HG03108 (cell line): ENCODE measurements around the gene PHF23.
A peak's percentile ranks its signal among the peaks of the same experiment; 100 is the strongest.

Source experiments
- ATAC-seq: cut with Tn5 transposase; IDR thresholded peaks from one replicate; pipeline ENCODE4 v1.9.1; 2021; ENCODE audit warnings: moderate library complexity; ENCODE audit not compliant: unreplicated experiment

The PHF23 gene

GRCh38 chr17:7238420-7239090 lies 702 bp downstream of the PHF23 start:
- ATAC-seq: no peak

GRCh38 chr17:7237761-7238419 lies 1.4 kb downstream of the PHF23 start:
- ATAC-seq: no peak

- ATAC-seq: no peak
Observed at GRCh38 chr17:7237266-7237760, 1.9 kb downstream of the PHF23 start.

- ATAC-seq: no peak
Observed at GRCh38 chr17:7236808-7237207, 2.4 kb downstream of the PHF23 start.

DNA sequence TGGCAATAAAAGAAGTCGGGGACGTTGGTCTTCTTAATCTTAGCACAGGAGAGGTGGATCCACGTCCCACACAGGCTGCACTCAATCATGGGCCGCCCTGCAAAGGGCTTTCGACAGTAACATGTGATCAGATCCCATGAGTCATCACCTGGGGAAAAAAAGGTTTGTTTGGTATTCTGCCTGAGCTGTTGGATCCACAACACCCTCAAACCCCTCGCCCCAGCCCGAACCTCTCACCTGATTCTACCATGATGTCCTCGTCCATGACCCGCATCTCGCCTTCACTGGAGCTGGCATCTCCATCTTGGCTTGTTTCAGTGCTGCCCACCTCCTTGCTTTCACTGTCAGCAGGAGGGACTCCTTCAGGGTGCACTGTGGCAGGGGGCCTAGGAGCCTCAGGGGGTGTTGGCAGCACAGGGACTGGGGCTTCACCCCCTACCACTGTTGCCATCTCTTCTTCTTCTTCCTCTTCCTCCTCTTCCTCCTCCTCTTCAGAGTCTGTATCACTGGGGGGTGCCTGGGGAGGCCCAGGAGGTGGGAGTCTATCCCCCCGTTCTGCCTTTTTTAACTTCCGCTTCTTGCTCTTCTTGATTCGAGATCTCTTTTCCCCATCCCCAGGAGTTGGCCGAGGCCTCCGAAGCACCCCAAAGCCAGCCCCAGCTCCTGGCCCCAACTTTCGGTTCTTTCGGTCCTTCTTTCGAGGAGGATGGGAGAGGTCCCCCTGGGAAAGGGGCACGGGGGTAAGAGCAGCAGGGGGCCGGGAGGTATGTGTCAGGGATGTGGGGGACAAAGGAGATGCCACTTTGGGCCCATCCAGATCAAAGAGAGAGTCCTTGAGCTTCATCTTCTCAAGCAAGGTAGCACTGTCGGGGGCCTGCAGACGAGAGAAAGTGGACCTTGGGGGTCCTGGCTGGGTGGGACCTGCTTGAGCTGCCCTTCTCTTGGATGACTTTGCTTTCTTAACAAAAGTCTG lies 3.3 kb downstream of the PHF23 start:
- ATAC-seq: no peak

DNA sequence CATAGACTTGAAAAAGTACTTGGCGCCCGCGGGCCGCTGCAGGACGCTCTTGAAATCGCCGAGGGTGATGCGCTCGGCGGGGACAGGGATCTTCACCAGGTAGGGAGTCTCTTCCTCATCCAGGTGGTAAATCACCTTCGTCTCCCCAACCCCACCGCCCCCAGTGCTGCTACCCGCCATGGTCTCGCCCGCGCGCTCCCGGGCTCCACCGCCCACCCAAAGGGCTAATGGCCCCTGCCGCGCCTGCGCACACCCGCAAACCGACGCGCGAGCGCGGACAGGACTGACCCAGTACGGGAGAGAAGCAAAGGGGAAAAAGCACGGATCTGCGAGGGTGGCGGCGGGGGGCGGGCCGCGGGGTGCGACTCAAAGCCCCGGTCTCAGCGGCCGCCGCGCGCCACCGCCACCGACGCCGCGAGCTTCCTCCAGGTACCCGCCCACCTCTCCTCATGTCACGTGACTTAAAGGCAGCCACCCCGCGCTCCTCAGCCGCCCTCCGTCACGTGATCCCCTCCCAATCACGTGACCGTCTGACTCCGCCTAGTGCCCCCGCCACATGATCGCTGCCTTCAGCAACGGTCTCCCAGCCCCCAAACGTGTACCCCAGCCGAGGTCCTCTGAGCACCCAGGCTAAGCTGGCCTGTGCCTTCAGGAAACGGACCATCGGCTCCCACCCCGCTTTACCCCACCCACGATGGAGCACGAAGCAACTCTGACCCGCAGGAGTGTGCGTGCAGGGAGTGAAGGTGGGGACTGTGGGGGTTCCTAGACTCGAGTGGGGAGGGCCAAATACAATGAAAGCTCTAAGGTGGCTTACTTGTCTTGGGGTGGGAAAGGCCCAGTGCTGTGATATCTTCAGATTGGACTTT lies 4.9 kb downstream of the PHF23 start, which contains the start of gene DVL2:
TSS of gene DVL2 (minus strand) at position 435 of the 869 bp plus-strand sequence. CDS start at position 180, 255 bp downstream.
- peak; percentile 44 for ATAC-seq

GRCh38 chr17:7233701-7234082 lies 5.6 kb downstream of the PHF23 start:
- ATAC-seq: no peak

- no peak for ATAC-seq
Observed at GRCh38 chr17:7232114-7232513, 7.1 kb downstream of the PHF23 start.

DNA sequence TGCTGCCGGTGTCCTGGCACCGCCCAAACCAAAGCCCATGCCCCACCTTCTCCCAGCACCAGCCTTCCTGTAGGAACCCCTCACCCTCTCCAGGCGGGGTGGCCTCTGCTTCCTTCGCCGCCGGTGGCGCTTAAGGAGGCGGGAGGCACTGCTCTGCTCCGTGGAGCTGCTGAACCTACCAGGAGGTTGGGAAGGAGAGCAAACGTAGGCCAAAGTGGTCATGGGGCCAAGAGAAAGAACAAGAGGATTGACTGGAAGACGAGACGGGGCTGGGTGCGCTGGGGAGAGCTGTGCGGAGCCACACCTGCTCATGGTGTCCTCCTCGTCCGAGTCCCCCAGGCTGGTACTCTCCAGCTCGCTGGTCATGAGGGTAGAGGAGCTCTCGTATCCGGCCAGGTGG lies 9.8 kb downstream of the PHF23 start:
- ATAC-seq: no peak

DNA sequence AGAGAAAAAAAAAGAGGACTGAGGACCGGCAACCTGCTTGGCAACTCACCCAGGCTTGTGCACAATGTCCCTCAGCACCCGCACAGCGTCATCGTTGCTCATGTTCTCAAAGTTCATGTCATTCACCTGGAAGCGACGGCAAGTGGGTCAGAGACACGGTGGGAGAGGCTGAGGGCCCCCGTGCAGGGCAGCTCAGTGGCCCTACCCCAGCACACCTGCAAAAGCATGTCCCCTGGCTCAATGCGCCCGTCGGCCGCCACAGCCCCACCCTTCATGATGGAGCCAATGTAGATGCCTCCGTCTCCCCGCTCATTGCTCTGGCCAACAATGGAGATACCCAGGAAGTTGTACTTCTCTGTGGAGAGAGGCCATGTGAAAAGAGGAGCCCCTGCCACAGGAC lies 10.3 kb downstream of the PHF23 start:
- ATAC-seq: no peak

DNA sequence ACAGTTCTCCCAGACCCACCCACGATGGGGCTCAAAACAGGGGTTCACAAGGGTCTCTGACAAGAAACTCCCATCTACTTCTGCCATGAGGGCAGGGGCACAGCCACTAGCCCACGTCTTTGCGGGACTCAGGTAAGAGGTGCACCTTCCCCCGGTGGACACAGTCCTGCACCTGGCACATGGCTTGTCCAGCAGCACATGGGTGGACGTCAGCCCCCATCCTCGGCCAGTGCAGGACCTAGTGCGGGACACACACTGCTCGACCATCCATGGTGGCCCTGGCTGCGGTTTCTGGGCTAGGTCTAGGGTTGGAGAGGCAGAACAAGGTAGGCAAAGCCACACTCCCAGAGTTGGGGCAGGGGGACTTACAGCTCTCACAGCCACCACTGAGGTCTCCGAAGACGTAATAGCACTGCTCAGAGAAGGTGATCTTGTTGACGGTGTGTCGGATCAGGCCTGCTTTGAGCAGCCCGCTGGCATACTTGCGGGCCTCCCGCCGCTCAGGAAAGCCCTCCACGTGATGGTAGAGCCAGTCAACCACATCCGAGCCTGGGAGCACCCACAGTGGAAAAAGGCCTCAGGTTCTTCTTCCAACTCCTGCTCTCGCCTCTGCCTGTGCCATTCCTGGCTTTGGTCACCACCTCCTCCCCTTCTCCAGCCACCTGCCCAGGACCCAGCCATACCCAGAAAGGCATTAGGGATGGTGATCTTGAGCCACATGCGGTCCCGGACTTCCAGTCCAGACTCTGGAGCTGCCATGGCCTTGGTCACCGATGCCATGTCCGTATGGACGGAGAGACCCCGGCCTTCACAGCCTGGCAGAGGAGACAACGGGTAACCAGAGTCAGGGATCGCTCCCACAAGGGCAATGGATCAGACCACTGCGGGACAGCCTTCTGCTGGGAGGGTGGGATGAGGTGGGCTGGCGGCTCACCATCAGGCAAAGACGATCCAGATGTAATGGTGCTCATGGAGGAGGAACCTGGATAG lies 12.2 kb downstream of the PHF23 start:
- no peak for ATAC-seq

DNA sequence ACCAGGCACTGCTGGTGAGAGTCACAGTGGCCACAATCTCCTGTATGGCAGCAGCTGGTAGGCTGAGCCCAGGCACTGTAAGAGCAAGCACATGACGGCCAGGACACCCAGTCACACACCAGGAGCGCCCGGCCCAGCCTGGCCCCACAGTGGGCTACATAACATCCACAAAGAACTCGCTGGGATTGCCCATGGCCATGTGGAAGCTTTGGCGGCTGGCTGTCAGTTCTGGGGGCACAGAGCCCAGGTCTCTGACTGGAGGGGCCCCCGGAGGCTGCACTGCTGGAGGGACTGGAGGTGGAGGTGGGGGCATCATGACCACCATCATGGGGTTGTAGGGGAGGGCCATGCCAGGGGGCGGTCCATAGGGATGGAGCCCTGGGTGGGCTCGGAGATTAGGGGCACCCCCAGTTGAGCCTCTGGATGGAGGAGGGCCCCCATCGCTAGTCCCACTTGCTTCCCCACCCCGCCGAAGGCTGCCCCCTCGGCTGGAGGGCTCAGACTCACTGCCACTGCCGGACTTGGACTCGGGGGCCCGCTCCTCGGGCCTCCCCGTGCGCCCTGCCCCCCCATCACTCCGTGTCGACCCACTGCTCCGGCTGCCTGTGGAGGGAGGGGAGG lies 13.4 kb downstream of the PHF23 start:
- no peak for ATAC-seq

DNA sequence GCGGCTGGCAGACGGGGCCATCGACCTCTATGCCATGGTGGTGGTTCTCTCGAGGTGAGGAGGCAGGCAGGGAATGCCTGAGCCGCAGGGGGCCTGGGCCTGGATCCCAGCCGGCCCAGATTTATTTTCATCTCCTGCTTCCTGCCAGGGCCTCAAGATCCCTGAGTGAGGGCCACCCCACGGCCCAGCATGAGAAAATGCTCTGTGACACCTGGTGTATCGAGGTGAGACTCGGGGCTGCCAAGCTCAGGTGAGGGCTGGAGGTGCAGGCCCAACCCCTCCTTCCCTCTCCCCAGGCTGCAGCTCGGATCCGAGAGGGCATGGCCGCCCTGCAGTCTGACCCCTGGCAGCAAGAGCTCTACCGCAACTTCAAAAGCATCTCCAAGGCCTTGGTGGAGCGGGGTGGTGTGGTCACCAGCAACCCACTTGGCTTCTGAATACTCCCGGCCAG lies 14.6 kb downstream of the PHF23 start:
- ATAC-seq: no peak

- no peak for ATAC-seq
Observed at GRCh38 chr17:7224110-7224509, 15.1 kb downstream of the PHF23 start.

DNA sequence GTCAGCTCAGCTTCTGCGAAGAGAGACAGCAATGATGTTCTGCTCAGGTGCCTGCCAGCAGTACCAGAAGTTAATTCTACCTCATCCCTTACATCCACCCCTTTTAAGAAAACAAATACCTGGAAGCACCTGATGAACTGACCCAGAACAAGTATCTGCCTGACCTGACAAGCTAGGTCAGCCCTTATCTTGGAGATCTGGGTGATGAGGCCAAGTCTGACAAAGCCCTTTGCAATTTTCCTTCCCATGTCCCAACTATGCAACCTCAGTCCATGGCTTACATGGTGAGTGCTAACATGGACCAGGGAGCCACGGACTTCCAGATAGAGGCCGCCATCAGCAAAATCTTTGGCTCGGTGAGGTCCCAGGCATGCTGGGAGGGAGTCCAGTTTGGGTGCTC lies 15.9 kb downstream of the PHF23 start:
- no peak for ATAC-seq

- no peak for ATAC-seq
Observed at GRCh38 chr17:7222972-7223292, 16.3 kb downstream of the PHF23 start.

GRCh38 chr17:7222093-7222971 lies 16.9 kb downstream of the PHF23 start:
- no peak for ATAC-seq
